Esophagus muscularis mucosa (tissue), 3 donors: ENCODE data around the gene SLPI.

Experiments
- CTCF ChIP-seq, 3 experiments: fragments of 200-600 bp in 2 of 3; fragments of 450-650 bp in 1 of 3; sonication (generic) in 2 of 3; IDR thresholded peaks; one replicate each; pipeline ENCODE4 v1.5.1; 2017 to 2019; ENCODE audit warnings: antibody characterized with exemption in 3 of 3, mild to moderate bottlenecking in 2 of 3, moderate library complexity in 1 of 3
- POLR2A ChIP-seq: fragments of 450-650 bp; IDR thresholded peaks from one replicate; pipeline ENCODE4 v1.6.1; 2017; ENCODE audit warnings: antibody characterized with exemption, moderate library complexity, mild to moderate bottlenecking, low read depth
- POLR2AphosphoS5 ChIP-seq, 2 donors: sonication (generic); formaldehyde crosslinking; IDR thresholded peaks; one replicate each; pipeline ENCODE4 v1.6.1; 2017; ENCODE audit warnings: antibody characterized with exemption in 2 of 2

GRCh38 chr20:45275338-45275737 is 21.0 kb upstream of the SLPI start:
- TF ChIP-seq CTCF (IDR thresholded peaks at IDR 0.05) (no peak), POLR2AphosphoS5 (IDR thresholded peaks at IDR 0.05) (no peak), POLR2A (no peak)
